Vagina (tissue), 2 donors: ENCODE data around the gene HIGD2B.
"Not testable (repeated sequence)": the region's sequence is repeated elsewhere in the genome, so short reads cannot be mapped to it uniquely, and the experiment has no call there.

Experiments
- CTCF ChIP-seq, 3 experiments: fragments of 450-650 bp in 2 of 3; fragments of 200-600 bp in 1 of 3; sonication (generic) in 1 of 3; IDR thresholded peaks; one replicate each; pipeline ENCODE4 v1.5.1; 2017 to 2019; ENCODE audit warnings: antibody characterized with exemption in 3 of 3, mild to moderate bottlenecking in 2 of 3, moderate library complexity in 2 of 3
- POLR2A ChIP-seq, 2 donors: fragments of 450-650 bp; IDR thresholded peaks; one replicate each; pipeline ENCODE4 v1.6.1; 2017; ENCODE audit warnings: antibody characterized with exemption in 2 of 2, mild to moderate bottlenecking in 2 of 2, moderate library complexity in 2 of 2

- TF ChIP-seq POLR2A, CTCF (IDR thresholded peaks at IDR 0.05): not testable (repeated sequence)
Measured at GRCh38 chr15:72708551-72709303, 22.7 kb upstream of the HIGD2B start.
